ENCODE results near the gene UBE2R2. TPM values are rescaled to one million over a fixed set of nuclear protein-coding genes. Genes with fewer than 3 reads are reported as not detected.

Gene UBE2R2
- total RNA-seq, 1 donor from 2014 or later: 88.0 TPM

- Mint-ChIP-seq H3K27me3 (ENCODE audit: low read depth) (no peaks in the 10 kb centered on the region), H3K4me3 (no peak overlapping the region), H3K36me3 (ENCODE audit: low read depth) (peaks cover 9% of the 10 kb centered on the region), H3K9me3 (no peaks in the 10 kb centered on the region), H3K27ac (ENCODE audit: unreplicated experiment) (no peak overlapping the region), H3K4me1 (no peaks in the 10 kb centered on the region)
- no peak for DNase-seq (ENCODE audit: low read depth, low spot score)
- no peak for TF ChIP-seq CTCF (conservative IDR thresholded peaks at IDR 0.05)
These were observed 147.3 kb downstream of the UBE2R2 start for GRCh38 chr9:33964086-33964768.

Other genes with a start within 250 kb of the UBE2R2 start
- not detected in 2 replicates for gene PRSS3, start 21.6 kb upstream of the UBE2R2 start, total RNA-seq
- 60.7 and 62.7 TPM in 2 replicates for gene UBAP2, start 231.7 kb downstream of the UBE2R2 start, total RNA-seq